Urinary bladder (tissue), 4 donors: ENCODE data around the gene TAPBP. TPM values are rescaled to one million over a fixed set of nuclear protein-coding genes. Genes with fewer than 3 reads are reported as not detected.
"Not testable (repeated sequence)": the region's sequence is repeated elsewhere in the genome, so short reads cannot be mapped to it uniquely, and the experiment has no call there.

ENCODE experiments used
- DNase-seq: peaks from one replicate; pipeline ENCODE4 v3.0.0-alpha.2; 2015; ENCODE audit errors: extremely low spot score
- H3K27ac ChIP-seq: one replicate; pipeline ENCODE4 v1.5.1; 2013; ENCODE audit warnings: low read depth, mild to moderate bottlenecking, moderate library complexity
- H3K36me3 ChIP-seq: one replicate; pipeline ENCODE4 v1.6.1; 2013; ENCODE audit warnings: mild to moderate bottlenecking, moderate library complexity; ENCODE audit not compliant: insufficient read depth
- H3K4me1 ChIP-seq: one replicate; pipeline ENCODE4 v1.6.1; 2013; ENCODE audit warnings: mild to moderate bottlenecking, moderate library complexity; ENCODE audit not compliant: insufficient read depth
- H3K4me3 ChIP-seq: one replicate; pipeline ENCODE4 v1.5.1; 2013; ENCODE audit warnings: low read depth, low read length
- WGBS: extraction: QIAGEN DNeasy Blood & Tissue Kit; methylation state at CpG from one replicate; pipeline ENCODE4 v1.1.7; 2013; 5-methylcytosine and 5-hydroxymethylcytosine counted together
- polyA plus RNA-seq: library from polyadenylated mRNA; stranded (reverse); fragments of 200-250 nt; gene quantifications from one replicate; pipeline ENCODE4 v1.2.3, GENCODE V29; 2013
- total RNA-seq: library from RNA; depleted of rRNA; stranded (reverse); fragments of >200 nt; gene quantifications from one replicate; pipeline ENCODE4 v1.2.3, GENCODE V29; 2014
- donor health status: healthy with polysubstance abuse.
- donor health status: healthy.

TAPBP gene
- total and polyA plus RNA-seq, 2 donors = 43.0 to 48.8 TPM

- DNase-seq = no peak
- 88% methylated on average over 6 of the region's 6 CpGs for WGBS
- Histone ChIP-seq H3K36me3 (no peaks in the 10 kb centered on the region), H3K4me1 (no peaks in the 10 kb centered on the region), H3K27ac (no peak overlapping the region), H3K4me3 (no peak overlapping the region)
Measured at GRCh38 chr6:33280539-33280938, 33.3 kb downstream of the TAPBP start.

DNA sequence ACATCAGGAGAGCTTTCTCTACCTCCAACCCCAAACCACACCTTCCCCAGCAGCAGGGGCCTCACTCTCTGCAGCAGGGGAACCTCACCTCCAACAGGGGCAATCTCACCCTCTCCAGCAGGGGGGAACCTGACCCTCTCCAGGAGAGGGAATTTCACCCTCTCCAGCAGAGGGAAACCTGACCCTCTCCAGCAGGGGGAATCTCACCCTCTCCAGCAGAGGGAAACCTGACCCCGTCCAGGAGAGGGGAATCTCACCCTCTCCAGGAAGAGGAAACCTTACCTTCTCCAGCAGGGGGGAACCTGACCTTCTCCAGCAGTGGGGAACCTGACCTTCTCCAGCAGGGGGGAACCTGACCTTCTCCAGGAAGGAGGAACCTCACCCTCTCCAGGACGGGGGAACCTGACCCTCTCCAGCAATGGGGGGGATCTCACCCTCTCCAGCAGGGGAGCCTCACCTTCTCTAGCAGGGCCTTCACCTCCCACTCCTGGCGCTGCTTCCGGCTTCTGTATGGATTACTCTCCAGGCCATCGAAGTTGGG, 33.8 kb downstream of the TAPBP start:
- Histone ChIP-seq H3K4me1 (no peaks in the 10 kb centered on the region), H3K36me3 (no peaks in the 10 kb centered on the region), H3K27ac (no peak overlapping the region), H3K4me3 (no peak overlapping the region)
- WGBS = 62% methylated on average over 5 of the region's 5 CpGs
- DNase-seq = no peak

DNA sequence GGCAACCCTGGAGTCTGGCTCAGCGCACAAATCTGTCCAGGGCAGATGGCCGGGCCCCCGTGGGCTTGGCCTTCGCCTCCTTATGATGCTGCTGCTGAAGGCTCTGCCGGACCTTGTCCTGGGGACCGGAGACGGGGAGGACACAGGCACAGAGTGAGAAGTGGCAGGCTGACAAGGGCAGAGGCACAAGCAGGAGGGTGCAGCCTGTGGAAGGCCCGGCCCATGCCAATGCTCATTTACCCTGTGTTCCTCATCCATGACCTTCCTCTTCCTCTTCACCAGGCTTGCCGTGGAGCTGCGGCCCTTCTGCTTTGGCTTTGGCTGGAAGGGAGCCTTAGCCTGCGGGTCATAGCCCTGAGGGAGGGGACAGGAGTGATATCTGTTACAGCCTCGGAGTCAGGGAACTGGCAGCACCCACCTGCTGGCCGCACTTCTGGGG, 34.6 kb downstream of the TAPBP start:
- no peaks in the 10 kb centered on the region for H3K36me3 ChIP-seq

GRCh38 chr6:33278810-33279209, 35.1 kb downstream of the TAPBP start:
- no peak overlapping the region for H3K4me3 ChIP-seq
- no peaks in the 10 kb centered on the region for H3K4me1 ChIP-seq
- WGBS = 89% methylated on average over 3 of the region's 3 CpGs
- DNase-seq = no peak
- H3K36me3 ChIP-seq = no peaks in the 10 kb centered on the region
- H3K27ac ChIP-seq = no peak overlapping the region

More for the DNA sequence above, 34.6 kb downstream of the TAPBP start:
- Histone ChIP-seq H3K27ac (no peak overlapping the region), H3K4me1 (no peaks in the 10 kb centered on the region), H3K4me3 (no peak overlapping the region)
- WGBS = 83% methylated on average over 13 of the region's 13 CpGs
- no peak for DNase-seq

GRCh38 chr6:33278392-33278741, 35.5 kb downstream of the TAPBP start:
- H3K27ac ChIP-seq = no peak overlapping the region
- no peak for DNase-seq
- WGBS = 81% methylated on average over 9 of the region's 9 CpGs
- H3K4me1 ChIP-seq = no peaks in the 10 kb centered on the region
- no peak overlapping the region for H3K4me3 ChIP-seq
- no peaks in the 10 kb centered on the region for H3K36me3 ChIP-seq

GRCh38 chr6:33277663-33278391, 36.1 kb downstream of the TAPBP start:
- Histone ChIP-seq H3K36me3 (no peaks in the 10 kb centered on the region), H3K4me1 (no peaks in the 10 kb centered on the region), H3K4me3 (peak overlapping the region; percentile 58), H3K27ac (peak overlapping the region; percentile 87)
- WGBS = 39% methylated on average over 39 of the region's 39 CpGs
- no peak for DNase-seq

- Histone ChIP-seq H3K4me1 (no peaks in the 10 kb centered on the region), H3K27ac (peak within 1 kb of the TSS; percentile 87), H3K4me3 (peak within 1 kb of the TSS; percentile 58), H3K36me3 (no peaks in the 10 kb centered on the region)
- under 1% methylated on average over 80 of the region's 80 CpGs for WGBS
- peak; percentile 33 for DNase-seq
Measured at GRCh38 chr6:33276864-33277662, 36.8 kb downstream of the TAPBP start, which contains the start of gene B3GALT4. Gene B3GALT4, plus strand, starts transcription at chr6:33277123. Its CDS starts 297 bp downstream, at chr6:33277420.

- peak overlapping the region; percentile 87 for H3K27ac ChIP-seq
- H3K4me3 ChIP-seq = peak overlapping the region; percentile 58
- DNase-seq = no peak
- no peaks in the 10 kb centered on the region for H3K4me1 ChIP-seq
- no peaks in the 10 kb centered on the region for H3K36me3 ChIP-seq
Measured at GRCh38 chr6:33276581-33276863, 37.4 kb downstream of the TAPBP start.

GRCh38 chr6:33275795-33276580, 37.9 kb downstream of the TAPBP start:
- H3K4me1 ChIP-seq, DNase-seq, H3K4me3 ChIP-seq, H3K36me3 ChIP-seq: not testable (repeated sequence)
- peak overlapping the region; percentile 87 for H3K27ac ChIP-seq
- 79% methylated on average over 16 of the region's 16 CpGs for WGBS

- Histone ChIP-seq H3K4me3 (no peak overlapping the region), H3K27ac (no peak overlapping the region), H3K4me1 (no peaks in the 10 kb centered on the region), H3K36me3 (no peaks in the 10 kb centered on the region)
- no peak for DNase-seq
- 74% methylated on average over 14 of the region's 14 CpGs for WGBS
Measured at GRCh38 chr6:33273924-33274902, 39.7 kb downstream of the TAPBP start.

- WGBS = 67% methylated on average over 11 of the region's 11 CpGs
- Histone ChIP-seq H3K4me1 (no peaks in the 10 kb centered on the region), H3K4me3 (no peak overlapping the region), H3K36me3 (peaks cover under 1% of the 10 kb centered on the region), H3K27ac (no peak overlapping the region)
- DNase-seq = no peak
Measured at GRCh38 chr6:33273129-33273923, 40.6 kb downstream of the TAPBP start.
